GM18867 (cell line): ENCODE measurements around the gene CLEC18B.
"Not testable (repeated sequence)": the region's sequence is repeated elsewhere in the genome, so short reads cannot be mapped to it uniquely, and the experiment has no call there.

ENCODE experiments used
- ATAC-seq: cut with Tn5 transposase; IDR thresholded peaks from one replicate; pipeline ENCODE4 v1.9.1; 2021; ENCODE audit warnings: mild to moderate bottlenecking, moderate library complexity; ENCODE audit not compliant: unreplicated experiment

The CLEC18B gene

DNA sequence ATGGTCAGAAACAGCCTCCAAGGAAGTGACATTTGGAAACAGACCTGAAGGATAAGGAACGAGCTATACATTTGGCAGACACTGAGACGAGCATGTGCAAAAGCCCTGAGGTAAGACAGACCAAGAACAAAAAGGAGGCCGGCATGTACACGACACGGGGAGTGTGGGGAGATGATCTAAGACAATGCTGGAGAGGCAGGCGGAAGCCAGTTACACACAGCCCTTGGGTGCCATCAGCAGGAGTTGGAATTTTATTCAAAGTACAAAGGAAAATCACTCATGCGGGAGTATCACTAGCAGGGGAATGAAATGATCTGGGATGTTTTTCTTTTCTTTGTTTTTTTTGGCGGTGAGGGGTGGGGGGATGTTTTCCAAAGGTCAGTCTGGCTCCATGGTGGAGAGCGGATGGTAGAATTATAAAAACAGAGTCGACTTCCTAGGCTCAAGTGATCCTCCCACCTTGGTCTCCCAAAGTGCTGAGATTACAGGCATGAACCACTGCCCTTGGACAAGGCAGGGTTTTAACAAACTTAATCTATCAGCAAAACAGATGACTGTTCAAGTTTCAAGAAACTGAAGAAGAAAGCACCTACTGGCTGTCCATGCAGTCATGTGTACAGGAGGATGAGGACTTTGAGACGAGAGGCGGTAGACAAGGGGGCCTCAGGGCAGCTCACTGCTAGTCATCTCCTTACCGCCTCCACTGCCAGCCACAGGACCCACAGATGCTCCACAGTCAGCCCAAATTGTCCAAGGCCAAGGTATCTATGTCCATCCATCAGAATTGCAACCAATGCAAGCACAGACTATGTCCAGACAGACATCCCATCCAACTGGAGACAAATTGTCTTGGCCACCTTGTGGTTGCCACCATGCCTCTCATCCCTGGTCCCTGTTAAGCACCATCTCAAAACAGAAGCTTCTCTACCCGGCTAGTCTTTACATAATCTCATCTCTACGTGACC, 59.4 kb downstream of the CLEC18B start:
- ATAC-seq = not testable (repeated sequence)
